HG02884 (cell line): ENCODE measurements around the gene LUZP1.
"Not testable (repeated sequence)": the region's sequence is repeated elsewhere in the genome, so short reads cannot be mapped to it uniquely, and the experiment has no call there.

Experiments used
- ATAC-seq: cut with Tn5 transposase; IDR thresholded peaks from one replicate; pipeline ENCODE4 v1.9.1; 2021; ENCODE audit warnings: mild to moderate bottlenecking, moderate library complexity; ENCODE audit not compliant: unreplicated experiment

Gene LUZP1

DNA sequence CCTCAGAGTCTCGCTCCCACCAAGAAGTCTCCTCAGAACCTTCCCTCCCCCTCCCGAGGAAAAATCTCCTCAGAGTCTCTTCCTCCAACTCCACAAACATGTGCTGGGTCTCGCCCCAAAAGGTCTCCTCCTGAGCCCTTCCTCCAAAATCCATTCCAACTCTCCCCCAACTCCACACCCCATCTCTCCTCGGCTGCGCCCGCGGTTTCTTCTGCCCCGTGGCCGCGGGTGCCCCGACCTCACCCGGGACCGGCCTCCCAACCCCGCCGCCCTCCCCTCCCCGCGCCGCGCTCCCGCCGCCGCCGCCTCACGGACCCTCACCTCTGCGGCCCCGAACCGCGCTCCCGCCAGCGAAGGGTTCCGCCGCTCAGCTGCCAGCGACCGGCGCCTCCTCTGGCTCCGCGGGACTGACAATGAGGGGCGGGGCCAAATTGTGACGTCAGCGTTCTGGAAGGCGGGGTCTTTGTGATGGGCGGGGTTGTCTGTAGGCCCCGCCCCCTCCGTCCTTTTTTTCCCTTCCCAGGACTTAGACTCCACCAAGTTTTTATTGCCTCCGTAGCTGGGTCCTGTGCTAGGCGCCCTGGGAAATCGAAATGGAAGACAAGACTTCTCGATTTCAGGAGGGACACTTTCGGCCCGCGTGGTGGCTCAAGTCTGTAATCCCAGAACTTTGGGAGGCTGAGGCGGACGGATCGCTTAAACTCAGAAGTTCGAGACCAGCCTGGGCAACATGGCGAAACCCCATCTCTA, at the start of gene LUZP1:
LUZP1 (minus strand) TSS at position 412 of the 750 bp plus-strand sequence.
- ATAC-seq: no peak

- no peak for ATAC-seq
These were observed 48.9 kb upstream of the LUZP1 start, which contains the start of gene HTR1D for GRCh38 chr1:23217421-23218115. TSS of gene HTR1D (minus strand) at chr1:23217502. CDS start at chr1:23194219, 23,283 bp downstream.

DNA sequence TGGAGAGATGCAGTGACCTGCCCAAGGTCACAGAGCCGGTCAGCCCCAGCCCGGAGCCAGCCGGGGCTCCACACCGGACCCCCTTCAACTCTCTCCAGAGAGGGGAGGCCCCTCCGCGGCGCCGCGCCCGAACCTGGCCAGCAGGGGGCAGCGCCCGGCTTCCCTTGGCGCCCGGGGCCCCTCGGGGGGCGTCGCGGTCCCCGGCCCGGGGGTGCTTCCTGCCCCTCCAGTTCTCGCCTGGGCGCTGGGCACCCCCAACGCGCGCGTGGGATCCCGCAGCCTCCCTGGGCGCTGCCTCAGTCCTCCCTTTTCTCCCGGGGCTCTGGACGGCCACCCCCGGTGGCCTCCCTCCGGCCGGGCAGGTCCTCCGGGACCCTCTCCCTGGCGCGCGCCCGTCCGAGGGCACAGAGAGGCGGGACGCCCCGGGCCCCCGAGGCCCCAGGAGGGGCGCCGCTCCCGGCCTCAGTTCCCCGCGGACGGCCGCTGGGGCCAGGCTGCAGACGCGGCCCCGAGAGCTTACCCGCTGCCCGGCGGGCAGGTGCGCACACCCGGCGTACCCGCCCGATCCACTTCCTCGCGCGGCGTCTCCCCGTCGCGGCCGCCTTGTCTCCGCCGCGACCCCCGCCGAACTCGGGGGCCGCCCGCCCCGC, 48.2 kb upstream of the LUZP1 start:
- no peak for ATAC-seq

DNA sequence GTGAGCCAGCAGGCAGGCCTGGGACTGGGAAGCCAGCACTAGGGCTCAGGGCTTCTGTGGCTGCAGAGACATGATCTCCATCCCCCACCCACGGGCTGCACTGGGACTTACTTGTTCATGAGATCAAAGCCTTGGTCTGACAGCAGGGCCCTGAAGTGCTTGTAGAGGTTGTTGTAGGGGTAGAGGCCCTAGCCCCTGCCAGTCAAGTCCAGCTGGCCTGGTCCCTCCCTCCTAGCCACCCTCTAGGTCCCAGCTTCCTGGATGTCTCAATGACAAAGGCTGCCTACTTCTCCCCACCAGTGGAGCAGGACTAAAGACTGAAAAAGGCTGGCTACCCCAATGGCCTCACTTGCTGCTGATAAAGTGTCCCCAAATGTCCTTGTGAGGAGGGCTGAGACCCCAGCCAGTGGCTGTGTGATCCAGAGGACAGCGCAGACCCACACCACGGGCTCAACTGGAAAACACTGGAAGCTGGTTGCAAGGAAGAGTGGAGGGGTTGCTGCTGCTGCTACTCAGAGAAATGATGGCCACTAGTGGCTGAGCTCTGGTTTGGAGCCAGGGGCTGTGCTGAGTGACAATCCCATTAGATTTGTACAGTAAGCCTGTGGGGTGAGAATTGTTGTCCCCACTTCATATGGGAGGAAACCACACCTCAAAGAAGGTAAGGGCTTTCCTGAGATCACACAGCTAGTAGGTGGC, 47.2 kb upstream of the LUZP1 start:
- no peak for ATAC-seq

GRCh38 chr1:23215291-23215690, 46.6 kb upstream of the LUZP1 start:
- ATAC-seq: no peak

- no peak for ATAC-seq
These were observed 46.0 kb upstream of the LUZP1 start for GRCh38 chr1:23214640-23215039.

- no peak for ATAC-seq
These were observed 43.3 kb upstream of the LUZP1 start for GRCh38 chr1:23211955-23212354.

DNA sequence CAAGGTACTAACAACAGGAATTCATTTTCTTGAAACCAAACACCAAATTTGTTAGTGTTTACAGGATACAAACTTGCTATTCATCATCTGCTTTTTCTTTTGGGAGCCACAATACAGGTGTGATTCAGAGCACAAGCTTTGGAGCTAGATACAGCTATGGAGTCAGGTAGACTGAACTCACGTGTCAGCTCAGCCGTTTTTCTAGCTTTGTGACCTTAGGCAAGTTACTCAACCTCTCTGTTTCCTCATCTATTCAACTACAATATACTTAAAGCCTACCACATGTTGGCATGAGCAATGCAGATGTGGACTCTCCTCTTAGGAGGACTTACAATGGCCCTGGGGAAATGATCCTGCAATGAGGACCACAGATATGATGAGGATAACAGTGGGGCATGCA, 42.3 kb upstream of the LUZP1 start:
- ATAC-seq: no peak

DNA sequence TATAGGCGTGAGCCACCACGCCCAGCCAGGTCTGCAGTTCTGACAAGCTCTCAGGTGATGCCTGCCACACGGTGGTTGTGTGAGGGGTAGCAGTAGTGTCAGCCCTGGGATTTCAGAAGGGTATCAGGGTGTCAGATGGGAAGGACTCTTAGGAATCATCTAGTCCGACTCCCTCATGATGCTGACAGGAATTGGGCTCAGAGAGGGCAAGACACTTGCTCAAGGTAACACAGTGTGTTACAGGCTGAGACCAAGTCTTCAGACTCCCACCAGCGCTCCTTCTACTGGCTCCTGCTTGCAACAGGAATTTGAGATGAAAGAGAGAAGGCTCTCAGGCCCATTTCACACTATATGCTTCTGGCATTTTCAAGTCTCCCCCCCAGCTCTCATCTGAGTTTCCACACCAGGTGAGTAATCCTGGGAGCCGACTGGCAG, 41.7 kb upstream of the LUZP1 start:
- ATAC-seq: no peak

DNA sequence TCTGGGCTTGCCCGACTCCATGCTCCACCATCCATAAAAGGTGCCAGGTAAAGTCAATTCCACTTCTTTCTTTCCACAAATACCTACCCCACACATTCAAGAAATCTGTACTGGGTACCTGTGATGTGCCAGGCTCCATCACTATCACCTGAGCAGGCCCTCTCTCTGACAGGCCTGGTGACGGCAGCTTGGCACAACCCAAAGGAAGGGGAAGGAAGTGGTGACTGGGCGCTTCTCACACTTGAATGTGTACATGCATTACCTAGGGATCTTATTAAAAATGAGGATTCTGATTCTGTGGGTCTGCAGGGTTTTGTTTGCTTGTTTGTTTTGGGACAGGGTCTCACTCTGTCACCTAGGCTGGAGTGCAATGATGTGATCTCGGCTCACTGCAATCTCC, 41.1 kb upstream of the LUZP1 start:
- ATAC-seq: no peak

- ATAC-seq: no peak
These were observed 39.9 kb upstream of the LUZP1 start for GRCh38 chr1:23208527-23208926.

DNA sequence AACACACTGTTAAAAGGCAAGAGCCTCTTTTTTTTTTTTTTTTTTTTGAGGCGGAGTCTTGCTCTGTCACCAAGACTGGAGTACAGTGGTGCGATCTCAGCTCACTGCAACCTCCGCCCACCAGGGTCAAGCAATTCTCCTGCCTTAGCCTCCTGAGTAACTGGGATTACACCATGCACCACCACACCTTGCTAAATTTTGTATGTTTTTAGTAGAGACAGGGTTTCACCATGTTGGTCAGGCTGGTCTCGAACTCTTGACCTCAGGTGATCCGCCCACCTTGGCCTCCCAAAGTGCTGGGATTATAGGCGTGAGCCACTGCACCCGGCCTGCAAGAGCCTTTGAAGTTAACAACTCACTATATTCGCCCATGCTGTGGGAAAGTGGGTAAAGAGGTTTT, 39.1 kb upstream of the LUZP1 start:
- ATAC-seq: not testable (repeated sequence)

DNA sequence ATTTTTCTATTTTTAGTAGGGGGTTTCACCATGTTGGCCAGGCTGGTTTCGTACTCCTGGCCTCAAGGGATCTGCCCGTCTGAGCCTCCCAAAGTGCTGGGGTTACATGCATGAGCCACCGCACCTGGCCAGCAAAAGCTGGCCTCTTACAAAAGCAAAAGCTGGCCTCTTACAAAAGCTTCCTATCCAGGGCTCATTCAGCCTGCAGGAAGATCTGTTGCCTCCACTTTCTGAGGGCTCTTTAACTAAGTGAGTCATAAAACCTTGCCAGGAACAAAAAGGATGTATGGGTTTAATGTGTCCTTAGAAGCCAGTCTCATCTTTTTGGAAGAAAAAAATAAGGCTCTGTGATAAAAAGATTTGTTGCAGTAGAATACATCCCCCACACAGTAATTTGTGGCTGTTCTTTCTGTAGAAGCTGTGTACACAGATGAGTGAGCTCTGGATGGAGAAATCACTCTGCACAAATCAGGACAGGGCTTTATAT, 33.6 kb upstream of the LUZP1 start:
- no peak for ATAC-seq

DNA sequence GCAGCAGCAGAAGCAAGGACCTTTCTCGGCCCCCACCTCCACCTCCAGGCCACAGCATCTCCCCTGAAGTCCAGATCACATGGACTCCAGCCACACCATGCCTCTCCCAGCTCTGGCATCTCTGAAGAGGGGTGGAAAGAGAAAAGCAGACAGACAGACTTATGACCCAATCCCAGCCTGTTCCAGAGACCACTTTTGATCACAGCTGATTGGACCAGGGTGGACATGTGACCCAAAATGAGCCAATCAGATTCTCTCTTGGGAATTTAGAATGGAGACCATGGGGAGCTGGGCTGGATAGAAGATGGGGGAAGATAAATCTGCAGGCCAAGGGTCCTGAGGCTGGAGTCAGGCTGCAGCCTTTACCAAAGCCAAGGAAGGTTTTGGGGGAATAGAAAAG, 32.2 kb upstream of the LUZP1 start:
- ATAC-seq: no peak

- ATAC-seq: no peak
These were observed 29.7 kb upstream of the LUZP1 start for GRCh38 chr1:23198373-23198772.

GRCh38 chr1:23196627-23197328, 28.1 kb upstream of the LUZP1 start:
- no peak for ATAC-seq

DNA sequence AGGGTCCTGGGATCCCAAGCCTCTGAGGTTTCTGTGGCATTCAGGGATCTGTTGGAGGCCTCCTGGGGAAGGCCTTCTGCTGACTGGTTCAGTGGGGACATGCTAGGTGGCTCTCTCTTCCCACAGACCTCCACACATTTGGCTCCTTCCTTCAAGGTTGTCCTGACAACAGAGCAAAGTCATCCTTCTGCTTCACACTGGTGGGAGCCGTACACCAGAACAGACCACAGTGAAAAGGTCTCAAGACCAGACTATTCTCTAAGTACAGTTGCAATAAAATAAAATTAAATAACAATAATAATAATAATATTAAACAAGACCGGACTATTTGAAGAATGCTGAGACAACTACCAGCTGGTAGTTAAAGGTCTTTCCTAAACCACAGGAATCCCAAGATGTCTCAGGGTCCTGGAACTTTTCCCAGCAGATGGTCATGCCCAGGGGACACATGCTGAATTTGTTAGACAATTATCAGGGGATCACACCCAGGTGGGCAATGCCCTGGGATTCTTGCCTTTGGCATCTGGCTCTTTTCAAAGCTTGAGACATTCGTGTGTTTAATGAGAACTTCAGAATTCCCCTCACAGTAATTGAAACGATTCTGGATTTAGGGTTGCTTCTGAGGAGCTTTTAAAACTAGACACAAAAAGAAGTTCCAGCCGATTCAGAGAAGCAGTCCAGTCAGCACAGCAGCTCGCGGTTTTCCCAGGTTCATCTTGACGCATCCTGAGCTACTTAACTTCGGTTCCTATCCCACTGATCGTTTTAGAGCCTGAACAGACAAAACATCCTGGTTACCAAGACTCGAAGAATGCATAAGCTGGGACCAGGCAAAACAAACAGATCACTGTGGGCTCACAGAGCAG, 25.7 kb upstream of the LUZP1 start:
- ATAC-seq: no peak

- no peak for ATAC-seq
These were observed 24.9 kb upstream of the LUZP1 start for GRCh38 chr1:23193391-23194118.

GRCh38 chr1:23191199-23191598, 22.5 kb upstream of the LUZP1 start:
- no peak for ATAC-seq
